Measurements from ENCODE around the gene MEOX1. TPM values are rescaled to one million over a fixed set of nuclear protein-coding genes. Genes with fewer than 3 reads are reported as not detected.

MEOX1 gene
- total RNA-seq, 1 donor from 2014 or later: 17.2 TPM

DNA sequence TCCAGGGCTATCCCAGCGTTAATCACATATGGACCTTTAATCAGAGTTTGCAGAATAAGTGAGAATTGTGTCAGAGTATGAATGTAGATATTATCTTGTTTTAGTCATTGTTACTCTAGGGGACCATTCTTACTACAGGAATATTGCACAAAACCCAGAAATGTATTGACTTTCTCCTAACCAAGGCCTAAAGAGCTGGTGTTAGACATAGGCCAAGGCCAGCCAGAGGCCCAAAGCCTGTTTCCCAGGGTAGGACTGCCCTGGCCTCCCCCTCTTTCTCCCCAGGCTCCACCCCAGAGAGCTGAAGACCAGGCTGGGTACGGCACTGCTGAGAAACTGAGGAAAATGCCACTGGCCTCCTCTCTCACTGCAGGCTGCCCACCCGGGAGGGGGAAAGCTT, 41.9 kb upstream of the MEOX1 start:
- Mint-ChIP-seq H3K4me3 (no peak overlapping the region), H3K4me1 (ENCODE audit: unreplicated experiment) (peaks cover 4% of the 10 kb centered on the region), H3K9me3 (no peaks in the 10 kb centered on the region), H3K27ac (no peak overlapping the region), H3K36me3 (no peaks in the 10 kb centered on the region), H3K27me3 (peaks cover 10% of the 10 kb centered on the region)
- TF ChIP-seq, protein P1, sequence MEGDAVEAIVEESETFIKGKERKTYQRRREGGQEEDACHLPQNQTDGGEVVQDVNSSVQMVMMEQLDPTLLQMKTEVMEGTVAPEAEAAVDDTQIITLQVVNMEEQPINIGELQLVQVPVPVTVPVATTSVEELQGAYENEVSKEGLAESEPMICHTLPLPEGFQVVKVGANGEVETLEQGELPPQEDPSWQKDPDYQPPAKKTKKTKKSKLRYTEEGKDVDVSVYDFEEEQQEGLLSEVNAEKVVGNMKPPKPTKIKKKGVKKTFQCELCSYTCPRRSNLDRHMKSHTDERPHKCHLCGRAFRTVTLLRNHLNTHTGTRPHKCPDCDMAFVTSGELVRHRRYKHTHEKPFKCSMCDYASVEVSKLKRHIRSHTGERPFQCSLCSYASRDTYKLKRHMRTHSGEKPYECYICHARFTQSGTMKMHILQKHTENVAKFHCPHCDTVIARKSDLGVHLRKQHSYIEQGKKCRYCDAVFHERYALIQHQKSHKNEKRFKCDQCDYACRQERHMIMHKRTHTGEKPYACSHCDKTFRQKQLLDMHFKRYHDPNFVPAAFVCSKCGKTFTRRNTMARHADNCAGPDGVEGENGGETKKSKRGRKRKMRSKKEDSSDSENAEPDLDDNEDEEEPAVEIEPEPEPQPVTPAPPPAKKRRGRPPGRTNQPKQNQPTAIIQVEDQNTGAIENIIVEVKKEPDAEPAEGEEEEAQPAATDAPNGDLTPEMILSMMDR (conservative IDR thresholded peaks at IDR 0.05): no peak
- DNase-seq (ENCODE audit: extremely low spot score, unreplicated experiment): no peak

DNA sequence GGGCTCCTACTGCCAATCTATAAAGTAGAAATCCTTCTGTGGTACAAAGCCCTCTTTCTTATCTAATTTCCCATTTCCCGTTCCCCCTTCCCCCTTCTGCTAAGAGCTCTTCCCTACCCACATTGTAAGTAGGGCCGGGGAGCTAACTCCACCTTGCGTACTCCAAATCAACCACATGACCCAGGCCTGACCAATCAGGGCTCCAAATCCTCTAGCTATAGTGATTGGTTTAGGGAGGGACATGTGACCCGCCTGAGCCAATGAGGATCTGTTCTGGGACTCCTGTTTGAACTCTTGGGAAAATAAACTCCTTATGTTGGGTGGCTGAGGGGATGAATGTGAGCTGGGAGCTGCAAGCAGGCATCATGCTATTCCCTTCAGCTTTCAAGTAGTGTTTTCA, 40.9 kb upstream of the MEOX1 start:
- TF ChIP-seq, protein P1 (conservative IDR thresholded peaks at IDR 0.05): no peak
- no peak for DNase-seq (ENCODE audit: extremely low spot score, unreplicated experiment)
- Mint-ChIP-seq H3K4me1 (ENCODE audit: unreplicated experiment) (peaks cover 4% of the 10 kb centered on the region), H3K36me3 (no peaks in the 10 kb centered on the region), H3K4me3 (no peak overlapping the region), H3K27ac (no peak overlapping the region), H3K9me3 (no peaks in the 10 kb centered on the region), H3K27me3 (peaks cover 11% of the 10 kb centered on the region)

DNA sequence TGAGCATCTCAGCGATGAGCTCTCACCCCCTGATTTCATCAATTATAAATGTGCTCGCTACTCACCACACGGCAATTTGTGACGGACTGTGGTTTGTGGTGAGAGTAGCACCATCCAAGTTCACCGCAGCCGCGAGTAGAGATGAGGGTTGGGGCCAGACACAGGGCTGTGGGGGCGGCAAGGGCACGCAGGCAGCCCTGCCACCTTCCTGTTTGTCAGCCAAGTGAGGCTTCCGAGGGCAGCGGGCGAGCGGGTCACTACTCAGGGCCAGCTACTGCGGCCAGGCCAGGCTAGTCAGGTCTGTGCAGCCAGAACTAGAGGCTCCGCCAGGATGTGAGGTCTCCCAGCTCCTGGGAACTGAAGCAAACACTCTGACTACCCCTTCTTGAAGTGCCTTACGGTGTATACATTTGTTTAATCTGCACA, 39.6 kb upstream of the MEOX1 start:
- Mint-ChIP-seq H3K9me3 (no peaks in the 10 kb centered on the region), H3K27me3 (peaks cover 13% of the 10 kb centered on the region), H3K4me1 (ENCODE audit: unreplicated experiment) (peaks cover 5% of the 10 kb centered on the region), H3K4me3 (no peak overlapping the region), H3K36me3 (no peaks in the 10 kb centered on the region), H3K27ac (no peak overlapping the region)
- TF ChIP-seq, protein P1 (conservative IDR thresholded peaks at IDR 0.05): no peak
- no peak for DNase-seq (ENCODE audit: extremely low spot score, unreplicated experiment)

DNA sequence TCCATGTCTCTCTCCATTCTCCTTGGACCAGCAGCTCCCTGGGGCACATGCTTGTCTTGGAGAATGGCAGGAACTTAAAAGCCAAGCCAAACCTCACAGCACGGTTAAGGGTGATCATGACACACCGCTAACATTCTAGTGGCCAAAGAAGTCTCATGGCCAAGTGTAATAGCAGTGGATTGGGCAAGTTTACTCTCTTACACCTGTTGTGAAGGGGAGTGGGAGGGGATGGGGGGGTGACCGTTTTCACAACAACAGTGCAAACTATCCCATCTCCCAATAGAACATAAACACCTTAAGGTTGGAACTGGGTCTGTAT, 37.7 kb upstream of the MEOX1 start:
- H3K9me3 Mint-ChIP-seq: no peaks in the 10 kb centered on the region
- TF ChIP-seq, protein P1 (conservative IDR thresholded peaks at IDR 0.05): no peak

DNA sequence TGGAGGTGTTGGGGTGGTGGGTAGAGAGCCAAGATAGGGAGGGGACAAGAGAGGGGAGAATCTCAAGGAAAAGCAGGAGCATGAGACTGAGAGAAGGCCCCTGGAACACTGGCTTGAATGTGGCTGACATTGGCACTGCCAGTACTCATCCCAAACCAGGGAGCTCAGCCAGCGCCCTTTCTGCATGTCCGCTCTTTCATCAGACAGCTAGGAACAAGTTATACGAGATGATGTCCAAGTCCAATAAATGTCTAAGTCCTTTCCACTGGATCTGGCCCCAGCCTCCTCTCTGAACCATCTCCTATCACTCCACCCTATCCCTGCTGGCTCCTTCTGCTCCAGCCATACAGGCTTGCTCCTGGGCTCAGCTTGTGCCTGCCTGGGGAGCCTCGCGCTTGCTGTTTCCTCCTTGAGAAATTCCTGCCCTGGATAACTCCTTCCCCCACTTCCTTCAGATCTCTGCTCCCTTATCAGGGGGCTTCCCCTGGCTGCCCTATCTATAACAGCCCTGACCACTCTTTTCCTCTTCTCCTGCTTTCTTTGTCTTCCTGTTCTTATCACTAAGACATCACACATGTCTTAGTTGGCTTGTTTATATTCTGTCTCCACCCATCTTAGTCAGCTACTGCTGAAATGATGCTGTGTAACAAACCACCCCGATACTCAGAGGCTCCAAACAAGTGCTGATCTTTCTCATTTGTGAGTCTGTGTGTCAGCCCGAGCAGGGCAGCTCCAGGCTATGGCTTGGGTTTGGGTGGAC, 37.1 kb upstream of the MEOX1 start:
- Mint-ChIP-seq H3K4me1 (ENCODE audit: unreplicated experiment) (peaks cover 16% of the 10 kb centered on the region), H3K4me3 (no peak overlapping the region), H3K36me3 (no peaks in the 10 kb centered on the region), H3K27me3 (peaks cover 13% of the 10 kb centered on the region), H3K27ac (no peak overlapping the region), H3K9me3 (no peaks in the 10 kb centered on the region)
- no peak for DNase-seq (ENCODE audit: extremely low spot score, unreplicated experiment)
- TF ChIP-seq, protein P1 (conservative IDR thresholded peaks at IDR 0.05): no peak

More for the DNA sequence above, 37.7 kb upstream of the MEOX1 start:
- no peak for DNase-seq (ENCODE audit: extremely low spot score, unreplicated experiment)
- no peak overlapping the region for H3K27ac Mint-ChIP-seq
- peaks cover 13% of the 10 kb centered on the region for H3K27me3 Mint-ChIP-seq
- no peak overlapping the region for H3K4me3 Mint-ChIP-seq
- H3K4me1 Mint-ChIP-seq (ENCODE audit: unreplicated experiment): peaks cover 13% of the 10 kb centered on the region
- H3K36me3 Mint-ChIP-seq: no peaks in the 10 kb centered on the region

All from type B pancreatic cell (in vitro differentiated cells).